Superior temporal gyrus (tissue), 1 donor: ENCODE measurements around the gene RTL1.

Experiments used
- DNase-seq: peaks from one replicate; pipeline ENCODE4 v3.0.0-alpha.2; 2016; ENCODE audit errors: extremely low spot score

The RTL1 gene

GRCh38 chr14:100851586-100851916, 52.0 kb downstream of the RTL1 start:
- DNase-seq, result no peak

- DNase-seq, result no peak
These were observed 52.5 kb downstream of the RTL1 start for GRCh38 chr14:100850841-100851585.

GRCh38 chr14:100849115-100849781, 54.3 kb downstream of the RTL1 start:
- no peak for DNase-seq

GRCh38 chr14:100846309-100846859, 57.1 kb downstream of the RTL1 start:
- DNase-seq, result no peak

- DNase-seq, result no peak
These were observed 58.2 kb downstream of the RTL1 start for GRCh38 chr14:100845341-100845740.

DNA sequence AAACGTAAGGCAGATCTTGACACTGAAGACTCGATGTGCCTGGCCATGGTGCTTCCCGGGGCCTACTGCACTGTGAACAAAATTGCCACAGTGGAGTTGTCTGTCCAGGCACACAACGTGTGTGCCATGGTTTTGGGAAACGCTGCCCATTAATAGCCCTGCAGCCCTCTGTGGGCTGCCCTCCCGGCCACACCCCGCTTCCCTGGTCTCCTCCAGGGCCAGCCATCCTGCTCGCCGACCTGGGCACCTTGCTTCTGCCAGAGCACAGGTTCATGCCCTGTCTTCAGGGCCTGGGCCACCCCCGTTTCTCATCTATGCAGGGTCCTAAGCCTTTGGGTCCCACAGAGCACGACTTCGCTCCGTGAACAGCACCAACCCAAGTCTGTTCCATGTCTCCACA, 58.7 kb downstream of the RTL1 start:
- DNase-seq, result no peak

DNA sequence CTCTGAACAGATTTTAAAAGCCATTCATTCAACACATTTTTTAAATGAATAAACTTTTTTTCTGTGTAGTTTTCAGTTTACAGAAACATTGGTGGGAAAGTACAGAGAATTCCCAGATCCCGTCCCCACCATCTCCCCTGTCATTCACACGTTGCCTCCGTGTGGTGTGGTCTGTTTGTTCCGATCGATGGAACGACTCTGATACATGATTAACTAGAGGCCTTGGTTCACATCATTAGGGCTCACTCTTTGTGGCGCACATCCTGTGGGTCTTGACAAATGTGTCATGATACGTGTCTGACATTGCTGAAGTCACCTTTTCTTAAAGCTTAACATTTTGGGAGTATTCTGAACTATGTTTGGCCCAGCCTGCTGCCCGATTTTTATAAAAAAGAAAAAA, 59.1 kb downstream of the RTL1 start:
- DNase-seq, result no peak

GRCh38 chr14:100844082-100844408, 59.5 kb downstream of the RTL1 start:
- no peak for DNase-seq

GRCh38 chr14:100842799-100843198, 60.7 kb downstream of the RTL1 start:
- peak; percentile 62 for DNase-seq

DNA sequence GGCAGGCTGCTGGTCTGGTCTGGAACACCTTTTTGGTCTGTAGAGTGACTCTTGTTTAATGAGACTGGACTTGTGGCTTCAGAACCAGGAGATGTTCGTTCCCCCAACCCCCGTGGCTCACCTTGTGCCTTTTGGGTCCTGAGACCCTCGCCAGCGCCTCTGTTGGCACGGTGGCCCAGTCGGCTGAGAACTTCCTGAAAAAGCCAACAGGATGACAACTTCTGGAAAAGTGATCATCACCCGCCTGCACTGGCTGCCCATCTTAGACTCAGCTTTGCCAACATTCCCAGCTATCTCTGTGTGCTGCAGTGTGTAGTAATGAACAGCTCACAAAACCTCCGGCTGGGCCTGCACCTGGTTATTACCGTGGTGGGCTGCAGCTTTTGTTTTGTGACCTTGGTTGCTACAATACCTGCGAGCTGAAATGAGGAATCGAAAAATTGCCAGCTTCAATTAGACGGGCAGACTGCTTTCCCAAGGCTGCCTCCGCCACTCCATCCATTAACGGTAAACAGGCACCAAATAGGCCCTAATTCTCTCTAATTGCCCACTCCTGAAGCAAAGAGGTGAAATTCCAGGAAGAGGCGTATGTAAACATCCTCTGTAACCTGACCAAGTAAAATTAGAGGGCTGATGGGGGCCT, 61.6 kb downstream of the RTL1 start:
- no peak for DNase-seq

- DNase-seq, result no peak
These were observed 62.3 kb downstream of the RTL1 start for GRCh38 chr14:100841066-100841760.

GRCh38 chr14:100840286-100841065, 63.0 kb downstream of the RTL1 start:
- DNase-seq, result no peak

DNA sequence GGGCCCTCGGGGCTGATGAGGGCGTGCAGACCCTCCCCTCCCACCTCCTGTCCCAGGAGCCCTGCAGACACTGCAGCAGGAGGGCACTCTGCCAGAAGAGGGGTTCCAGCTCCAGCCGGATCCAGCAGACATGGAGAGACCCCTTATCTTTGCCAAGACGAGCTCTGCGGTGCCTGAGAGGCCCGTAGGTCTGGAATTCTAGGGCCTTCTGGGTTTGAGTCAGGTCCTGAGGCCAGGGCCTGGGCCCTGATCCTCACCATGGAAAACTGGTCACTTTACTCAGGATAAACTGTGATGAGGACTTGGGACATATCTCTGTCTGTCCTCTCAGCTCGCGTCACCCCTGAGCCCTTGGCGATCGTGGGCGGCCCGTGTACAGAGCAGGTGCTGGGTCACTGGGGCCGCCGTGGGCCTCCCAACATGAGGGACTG, 63.8 kb downstream of the RTL1 start:
- DNase-seq, result no peak

- DNase-seq, result no peak
These were observed 64.3 kb downstream of the RTL1 start for GRCh38 chr14:100839315-100839585.

DNA sequence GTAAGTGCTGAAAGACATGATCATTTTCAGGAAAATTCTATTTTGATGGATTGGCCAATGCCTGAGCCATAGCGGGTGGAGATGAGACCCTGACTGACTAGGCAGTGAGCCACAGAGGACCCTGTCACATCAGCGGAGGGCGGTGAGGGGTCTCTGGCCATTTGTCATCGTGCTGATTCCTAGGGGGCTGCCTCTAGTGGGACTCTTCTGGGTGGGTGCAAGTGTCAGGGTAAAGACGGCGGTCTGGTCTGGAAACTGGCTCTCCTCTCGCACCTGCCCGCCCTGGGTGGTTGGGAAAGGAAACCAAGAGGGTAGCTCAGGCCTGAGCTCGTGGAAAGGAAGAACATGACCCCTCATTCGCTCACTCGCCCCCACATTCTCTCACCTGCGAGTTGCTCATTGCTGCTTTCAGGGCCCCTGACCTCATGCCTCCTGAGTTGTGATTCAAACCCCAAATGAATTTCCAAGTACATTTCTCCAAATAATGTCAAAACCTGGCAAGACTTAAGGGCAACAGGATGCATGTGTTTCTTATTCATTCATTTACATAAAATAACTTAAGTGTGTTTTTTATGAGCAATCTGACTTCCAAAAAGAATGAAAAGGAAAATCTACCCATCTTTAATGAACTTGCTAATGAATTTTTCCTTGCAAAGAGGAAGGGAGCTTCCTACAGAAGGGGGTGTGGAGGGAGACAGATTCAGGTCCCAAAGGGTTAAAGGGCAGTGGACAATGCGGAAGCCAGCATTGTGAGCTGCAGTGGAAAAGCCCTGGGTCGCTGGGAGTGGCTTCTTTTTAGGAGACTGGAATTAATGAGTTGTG, 64.8 kb downstream of the RTL1 start:
- DNase-seq, result no peak

DNA sequence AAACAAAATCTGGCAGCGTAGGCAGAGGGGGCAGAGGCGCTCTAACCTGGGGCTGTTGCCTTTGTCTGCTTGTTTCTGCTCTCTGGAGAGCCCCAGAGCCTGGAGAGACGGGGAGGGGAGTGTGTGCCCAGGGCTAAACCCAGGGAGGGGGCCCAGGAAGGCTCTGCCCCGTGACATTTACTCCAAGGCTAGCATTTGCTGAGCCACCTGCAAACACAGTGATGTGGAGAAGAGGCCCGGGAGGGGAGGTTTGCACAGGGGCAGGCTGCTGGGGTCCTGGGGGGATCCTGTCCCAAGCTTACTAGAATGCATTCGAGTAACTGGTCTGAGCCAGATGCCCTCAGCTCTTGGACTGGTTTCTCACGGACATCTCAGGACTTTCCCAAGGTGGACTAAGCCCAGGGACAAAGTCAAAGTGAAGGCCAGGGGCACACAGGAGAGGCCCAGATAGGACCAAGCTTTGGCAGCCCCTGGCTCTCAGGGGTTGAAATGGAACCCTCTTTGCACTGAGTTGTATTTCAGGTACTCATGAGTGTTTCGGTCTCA, 65.6 kb downstream of the RTL1 start:
- DNase-seq, result no peak

GRCh38 chr14:100836941-100837804, 66.3 kb downstream of the RTL1 start:
- DNase-seq, result no peak

GRCh38 chr14:100836311-100836805, 67.2 kb downstream of the RTL1 start:
- DNase-seq, result no peak

- DNase-seq, result no peak
These were observed 67.8 kb downstream of the RTL1 start for GRCh38 chr14:100835548-100836310.
